ENCODE results near the gene C6orf89. TPM values are rescaled to one million over a fixed set of nuclear protein-coding genes. Genes with fewer than 3 reads are reported as not detected.
"Not testable (repeated sequence)": the region's sequence is repeated elsewhere in the genome, so short reads cannot be mapped to it uniquely, and the experiment has no call there.

C6orf89 gene
- total RNA-seq, 4 donors from 2014 or later = 29.8 to 42.1 (median 37.9) TPM

DNA sequence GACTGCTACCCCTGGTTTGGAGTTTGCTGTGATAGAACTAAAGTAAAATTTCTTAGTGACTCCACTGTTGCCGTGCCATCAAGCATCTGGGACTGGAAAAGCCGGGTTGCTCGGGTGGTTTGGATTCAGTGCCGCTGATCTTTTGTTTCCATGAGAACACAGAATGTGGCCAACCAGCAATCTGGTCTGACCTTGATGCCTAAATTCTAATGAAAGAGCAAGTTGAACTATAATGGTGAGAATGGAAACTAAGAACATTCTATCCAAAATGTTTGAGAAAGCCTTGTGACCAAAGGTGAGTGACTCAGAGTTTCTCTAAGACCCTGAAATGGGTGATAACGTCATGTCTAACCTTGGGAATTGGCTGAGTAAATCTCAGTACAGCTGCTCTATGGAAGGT, 58.9 kb downstream of the C6orf89 start:
- Histone ChIP-seq H3K4me1 (no peaks in the 10 kb centered on the region), H3K4me3 (no peak overlapping the region), H3K9me3 (no peaks in the 10 kb centered on the region), H3K27ac (no peak overlapping the region), H3K27me3 (no peaks in the 10 kb centered on the region), H3K36me3 (no peaks in the 10 kb centered on the region)
- no peak for TF ChIP-seq POLR2AphosphoS5 (IDR thresholded peaks at IDR 0.05)
- TF ChIP-seq CTCF (IDR thresholded peaks at IDR 0.05) = no peak
- no peak for TF ChIP-seq POLR2A (IDR thresholded peaks at IDR 0.05)
- TF ChIP-seq EP300 (IDR thresholded peaks at IDR 0.05) = no peak
- DNase-seq (ENCODE audit: low spot score in 2 of 2) = no peak
- WGBS = 56% methylated on average over 4 of the region's 5 CpGs

DNA sequence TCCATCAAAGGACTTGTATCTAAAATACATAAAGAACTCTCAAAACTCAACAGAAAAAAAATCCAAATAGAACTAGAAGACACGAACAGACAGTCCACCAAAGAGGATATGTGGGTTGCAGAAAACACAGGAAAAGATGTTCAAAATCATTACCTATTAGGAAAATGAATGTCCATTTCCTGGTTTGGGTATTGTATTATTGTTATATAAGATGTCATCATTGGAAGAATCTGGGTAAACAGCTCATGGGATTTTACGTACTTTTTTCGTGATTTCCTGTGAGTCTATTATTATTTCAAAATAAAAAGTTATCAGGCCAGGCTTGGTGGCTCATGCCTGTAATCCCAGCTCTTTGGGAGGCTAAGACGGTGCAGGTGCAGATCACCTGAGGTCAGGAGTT, 59.5 kb downstream of the C6orf89 start:
- DNase-seq (ENCODE audit: low spot score in 2 of 2) = no peak
- H3K36me3 ChIP-seq = no peaks in the 10 kb centered on the region
- H3K4me1 ChIP-seq = no peaks in the 10 kb centered on the region
- TF ChIP-seq POLR2A (IDR thresholded peaks at IDR 0.05) = no peak
- no peak for TF ChIP-seq CTCF (IDR thresholded peaks at IDR 0.05)
- no peak for TF ChIP-seq POLR2AphosphoS5 (IDR thresholded peaks at IDR 0.05)
- TF ChIP-seq EP300 (IDR thresholded peaks at IDR 0.05) = no peak
- H3K4me3 ChIP-seq = no peak overlapping the region
- no peaks in the 10 kb centered on the region for H3K9me3 ChIP-seq
- 89% methylated on average over 4 of the region's 4 CpGs for WGBS
- H3K27ac ChIP-seq = no peak overlapping the region
- no peaks in the 10 kb centered on the region for H3K27me3 ChIP-seq

- TF ChIP-seq POLR2A (IDR thresholded peaks at IDR 0.05) (no peak), CTCF (IDR thresholded peaks at IDR 0.05) (no peak), POLR2AphosphoS5 (IDR thresholded peaks at IDR 0.05) (no peak), EP300 (IDR thresholded peaks at IDR 0.05) (no peak)
- DNase-seq (ENCODE audit: low spot score in 2 of 2) = peak in 1 of 2 donors; percentile 62
- Histone ChIP-seq H3K4me3 (no peak overlapping the region), H3K9me3 (no peaks in the 10 kb centered on the region), H3K4me1 (no peaks in the 10 kb centered on the region), H3K27ac (no peak overlapping the region), H3K27me3 (no peaks in the 10 kb centered on the region), H3K36me3 (no peaks in the 10 kb centered on the region)
- WGBS = 85% methylated on average over 3 of the region's 4 CpGs
Measured at GRCh38 chr6:36946526-36946925, 60.8 kb downstream of the C6orf89 start.

DNA sequence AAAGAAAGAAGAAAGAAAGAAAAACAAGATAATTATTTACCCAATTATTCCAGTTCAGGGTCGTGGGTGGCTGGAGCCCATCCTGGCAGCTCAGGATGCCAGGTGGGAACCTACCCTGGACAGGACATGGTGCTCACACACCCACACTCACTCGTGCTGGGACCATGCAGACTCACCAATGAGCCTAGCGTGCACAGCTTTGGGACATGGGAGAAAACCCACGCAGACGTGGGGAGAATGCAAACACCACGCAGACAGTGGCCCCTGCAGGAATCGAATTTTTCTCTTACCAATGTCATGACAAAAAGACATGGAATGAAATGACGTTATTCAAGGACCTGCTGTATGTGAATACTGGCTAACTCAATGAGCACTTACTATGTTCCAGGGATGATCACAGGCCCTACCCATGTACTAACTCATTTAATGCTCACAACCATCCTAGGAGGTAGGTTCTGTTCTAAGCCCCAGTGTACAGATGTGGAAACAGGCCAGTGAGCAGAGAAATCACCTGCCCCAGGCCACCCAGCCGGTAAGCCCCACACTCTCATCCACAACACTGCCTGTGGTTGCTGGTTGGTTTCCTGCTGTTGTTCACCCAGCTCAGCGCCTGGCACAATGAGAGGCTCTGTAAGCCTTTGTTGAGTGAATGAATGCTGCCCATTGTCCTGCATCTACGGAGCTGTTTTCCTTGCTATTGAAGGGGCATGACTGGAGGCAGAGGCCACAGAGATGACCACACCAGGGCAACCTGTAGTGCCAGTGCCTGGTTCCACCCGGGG, 62.0 kb downstream of the C6orf89 start:
- Histone ChIP-seq H3K4me1 (no peaks in the 10 kb centered on the region), H3K27ac (no peak overlapping the region), H3K9me3 (no peaks in the 10 kb centered on the region), H3K4me3 (no peak overlapping the region), H3K27me3 (no peaks in the 10 kb centered on the region), H3K36me3 (no peaks in the 10 kb centered on the region)
- DNase-seq (ENCODE audit: low spot score in 2 of 2) = peak; percentile 44 to 72
- WGBS = 79% methylated on average over 11 of the region's 12 CpGs
- TF ChIP-seq CTCF (IDR thresholded peaks at IDR 0.05) (no peak), EP300 (IDR thresholded peaks at IDR 0.05) (no peak), POLR2A (IDR thresholded peaks at IDR 0.05) (no peak), POLR2AphosphoS5 (IDR thresholded peaks at IDR 0.05) (no peak)

DNA sequence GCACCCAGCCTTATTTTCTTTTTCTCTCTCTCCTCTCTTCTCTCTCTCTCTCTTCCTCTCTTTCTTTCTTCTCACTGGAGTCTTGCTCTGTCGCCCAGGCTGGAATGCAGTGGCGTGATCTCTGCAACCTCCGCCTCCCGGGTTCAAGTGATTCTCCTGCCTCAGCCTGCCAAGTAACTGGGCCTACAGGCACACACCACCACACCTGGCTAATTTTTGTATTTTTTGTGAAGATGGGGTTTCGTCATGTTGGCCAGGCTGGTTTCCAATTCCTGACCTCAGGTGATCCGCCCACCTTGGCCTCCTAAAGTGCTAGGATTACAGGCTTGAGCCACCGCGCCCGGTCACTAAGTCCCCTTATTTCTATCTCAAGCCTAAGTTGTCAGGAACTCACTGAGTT, 63.3 kb downstream of the C6orf89 start:
- not testable (repeated sequence) for H3K4me1 ChIP-seq, H3K9me3 ChIP-seq, H3K36me3 ChIP-seq, H3K27me3 ChIP-seq, H3K4me3 ChIP-seq, H3K27ac ChIP-seq
- WGBS = 91% methylated on average over 9 of the region's 9 CpGs
- DNase-seq (ENCODE audit: low spot score in 2 of 2) = peak; percentile 11 to 23

- Histone ChIP-seq H3K4me3 (no peak overlapping the region), H3K4me1 (no peaks in the 10 kb centered on the region), H3K27ac (no peak overlapping the region), H3K9me3 (no peaks in the 10 kb centered on the region), H3K36me3 (no peaks in the 10 kb centered on the region), H3K27me3 (no peaks in the 10 kb centered on the region)
- TF ChIP-seq EP300 (IDR thresholded peaks at IDR 0.05) (no peak), POLR2A (IDR thresholded peaks at IDR 0.05) (no peak), POLR2AphosphoS5 (IDR thresholded peaks at IDR 0.05) (no peak), CTCF (IDR thresholded peaks at IDR 0.05) (no peak)
- DNase-seq (ENCODE audit: low spot score in 2 of 2) = no peak
- 87% methylated on average over 3 of the region's 3 CpGs for WGBS
Measured at GRCh38 chr6:36949636-36950035, 63.9 kb downstream of the C6orf89 start.

All from suprapubic skin (tissue), 4 donors.